Measurements from ENCODE around the gene MYBPH.

- TF ChIP-seq CTCF (IDR thresholded peaks at IDR 0.05) (no peak), POLR2A (IDR thresholded peaks at IDR 0.05) (no peak)
These were observed 14.5 kb downstream of the MYBPH start for GRCh38 chr1:203161175-203161574.
